KG1 (cell line): ENCODE measurements around the gene RTF2.
"Not testable (repeated sequence)": the region's sequence is repeated elsewhere in the genome, so short reads cannot be mapped to it uniquely, and the experiment has no call there.

Source experiments
- DNase-seq: peaks from one replicate; lab custom pipeline; 2025; lab: John Stamatoyannopoulos, UW

Gene RTF2

GRCh38 chr20:56501116-56501515 is 32.7 kb downstream of the RTF2 start:
- no peak for DNase-seq

GRCh38 chr20:56503916-56504315 is 35.5 kb downstream of the RTF2 start:
- no peak for DNase-seq

GRCh38 chr20:56504373-56505005 is 36.1 kb downstream of the RTF2 start:
- DNase-seq, result no peak

- DNase-seq, result no peak
Measured at GRCh38 chr20:56506103-56506502, 37.7 kb downstream of the RTF2 start.

GRCh38 chr20:56511926-56512325 is 43.5 kb downstream of the RTF2 start:
- DNase-seq, result no peak

- no peak for DNase-seq
Measured at GRCh38 chr20:56513161-56514150, 45.0 kb downstream of the RTF2 start.

- no peak for DNase-seq
Measured at GRCh38 chr20:56516631-56517030, 48.2 kb downstream of the RTF2 start.

GRCh38 chr20:56517211-56517610 is 48.8 kb downstream of the RTF2 start:
- DNase-seq, result no peak

GRCh38 chr20:56517641-56518040 is 49.2 kb downstream of the RTF2 start:
- DNase-seq, result no peak

- DNase-seq, result no peak
Measured at GRCh38 chr20:56518126-56518525, 49.7 kb downstream of the RTF2 start.

GRCh38 chr20:56518721-56519398 is 50.4 kb downstream of the RTF2 start:
- no peak for DNase-seq

GRCh38 chr20:56519551-56519950 is 51.1 kb downstream of the RTF2 start:
- DNase-seq, result no peak

- DNase-seq, result no peak
Measured at GRCh38 chr20:56520180-56520579, 51.8 kb downstream of the RTF2 start.

GRCh38 chr20:56520746-56521354 is 52.4 kb downstream of the RTF2 start:
- not testable (repeated sequence) for DNase-seq

GRCh38 chr20:56522311-56522710 is 53.9 kb downstream of the RTF2 start:
- no peak for DNase-seq

- DNase-seq, result not testable (repeated sequence)
Measured at GRCh38 chr20:56524444-56524843, 56.0 kb downstream of the RTF2 start, which contains the start of gene FAM209A. Gene FAM209A, plus strand, starts transcription at chr20:56524744. Its CDS starts 65 bp downstream, at chr20:56524809.

- DNase-seq, result no peak
Measured at GRCh38 chr20:56527521-56527920, 59.1 kb downstream of the RTF2 start.

- not testable (repeated sequence) for DNase-seq
Measured at GRCh38 chr20:56532946-56533345, 64.5 kb downstream of the RTF2 start, which contains the start of gene FAM209B. Gene FAM209B, plus strand, starts transcription at chr20:56533246. Its CDS starts 96 bp downstream, at chr20:56533342.

- DNase-seq, result no peak
Measured at GRCh38 chr20:56537997-56538396, 69.6 kb downstream of the RTF2 start.

- DNase-seq, result no peak
Measured at GRCh38 chr20:56540415-56540814, 72.0 kb downstream of the RTF2 start.

GRCh38 chr20:56542489-56543030 is 74.1 kb downstream of the RTF2 start:
- DNase-seq, result no peak

GRCh38 chr20:56551571-56551970 is 83.1 kb downstream of the RTF2 start:
- no peak for DNase-seq
